SK-N-SH treated with all-trans-retinoic acid at 6 μM for 48 hours (cell line): ENCODE results near the gene HOXC9.

Source experiments
- ATAC-seq: fragments of 200-7000 bp; cut with Tn5 transposase; 3 replicates; pipeline ENCODE4 v1.9.1; 2020; ENCODE audit warnings: mild to moderate bottlenecking, moderate library complexity
- BACH2 ChIP-seq: fragments of 250-450 bp; sonication (Bioruptor Pico); IDR thresholded peaks from 2 replicates; pipeline ENCODE4 v1.9.0; 2021; ENCODE audit warnings: mild to moderate bottlenecking, borderline replicate concordance
- CREB5 ChIP-seq: fragments of 250-450 bp; sonication (Bioruptor Pico); IDR thresholded peaks from 2 replicates; pipeline ENCODE4 v1.5.1; 2020; ENCODE audit warnings: low read depth, mild to moderate bottlenecking, moderate library complexity
- CSDC2 ChIP-seq: fragments of 250-450 bp; sonication (Bioruptor Pico); IDR thresholded peaks from 2 replicates; pipeline ENCODE4 v1.5.0; 2020; ENCODE audit warnings: mild to moderate bottlenecking, moderate library complexity
- CSRNP3 ChIP-seq: fragments of 250-450 bp; sonication (Bioruptor Pico); IDR thresholded peaks from 2 replicates; pipeline ENCODE4 v1.5.1; 2021; ENCODE audit warnings: mild to moderate bottlenecking, moderate library complexity
- ESRRG ChIP-seq: fragments of 250-450 bp; sonication (Bioruptor Pico); IDR thresholded peaks from 2 replicates; pipeline ENCODE4 v1.6.1; 2021; ENCODE audit warnings: mild to moderate bottlenecking
- GLIS3 ChIP-seq: fragments of 250-450 bp; sonication (Bioruptor Pico); IDR thresholded peaks from 2 replicates; pipeline ENCODE4 v1.5.0; 2020; ENCODE audit warnings: mild to moderate bottlenecking, moderate library complexity
- OSR1 ChIP-seq: fragments of 250-450 bp; sonication (Bioruptor Pico); IDR thresholded peaks from 2 replicates; pipeline ENCODE4 v1.8.0; 2022; ENCODE audit warnings: moderate library complexity, mild to moderate bottlenecking, inconsistent platforms
- PATZ1 ChIP-seq: fragments of 250-450 bp; sonication (Bioruptor Pico); IDR thresholded peaks from 2 replicates; pipeline ENCODE4 v1.8.0; 2020; ENCODE audit warnings: mild to moderate bottlenecking, moderate library complexity, borderline replicate concordance
- POU6F1 ChIP-seq: fragments of 250-450 bp; sonication (Bioruptor Pico); IDR thresholded peaks from 2 replicates; pipeline ENCODE4 v1.8.0; 2021; ENCODE audit warnings: low read depth, mild to moderate bottlenecking, moderate library complexity, borderline replicate concordance
- PPARA ChIP-seq: fragments of 250-450 bp; sonication (Bioruptor Pico); IDR thresholded peaks from 2 replicates; pipeline ENCODE4 v1.5.0; 2020; ENCODE audit warnings: mild to moderate bottlenecking, borderline replicate concordance
- RARB ChIP-seq: fragments of 250-450 bp; sonication (Bioruptor Pico); IDR thresholded peaks from 2 replicates; pipeline ENCODE4 v1.8.0; 2021; ENCODE audit warnings: mild to moderate bottlenecking, moderate library complexity
- TCF4 ChIP-seq: fragments of 250-450 bp; sonication (Bioruptor Pico); IDR thresholded peaks from 2 replicates; pipeline ENCODE4 v1.8.0; 2021; ENCODE audit warnings: mild to moderate bottlenecking, moderate library complexity, borderline replicate concordance
- TOX ChIP-seq: fragments of 250-450 bp; sonication (Bioruptor Pico); IDR thresholded peaks from 2 replicates; pipeline ENCODE4 v1.8.0; 2021; ENCODE audit warnings: mild to moderate bottlenecking, moderate library complexity, borderline replicate concordance
- TSHZ2 ChIP-seq: fragments of 250-450 bp; sonication (Bioruptor Pico); IDR thresholded peaks from 2 replicates; pipeline ENCODE4 v1.5.0; 2020; ENCODE audit warnings: mild to moderate bottlenecking, moderate library complexity
- ZFP30 ChIP-seq: fragments of 450-650 bp; formaldehyde crosslinking; IDR thresholded peaks from 2 replicates; pipeline ENCODE4 v1.5.0; 2022; ENCODE audit warnings: mild to moderate bottlenecking, moderate library complexity

The HOXC9 gene

GRCh38 chr12:54046809-54047159, 46.8 kb downstream of the HOXC9 start:
- no peak for TF ChIP-seq CSRNP3 (CRISPR knock-in tag)
- TF ChIP-seq CSDC2 (CRISPR knock-in tag): no peak
- no peak for TF ChIP-seq RARB (CRISPR knock-in tag)
- TF ChIP-seq GLIS3 (CRISPR knock-in tag): no peak
- no peak for TF ChIP-seq TCF4 (CRISPR knock-in tag)
- TF ChIP-seq PPARA (CRISPR knock-in tag): no peak
- TF ChIP-seq BACH2 (CRISPR knock-in tag): no peak
- TF ChIP-seq, all 23 proteins: peak for 0
- no peak for ATAC-seq

GRCh38 chr12:54047160-54047963, 47.4 kb downstream of the HOXC9 start:
- no peak for ATAC-seq
- TF ChIP-seq ZFP30 (CRISPR knock-in tag) (no peak), TCF4 (CRISPR knock-in tag) (no peak), TSHZ2 (CRISPR knock-in tag) (no peak), CSRNP3 (CRISPR knock-in tag) (no peak), PATZ1 (no peak), OSR1 (CRISPR knock-in tag) (no peak), BACH2 (CRISPR knock-in tag) (no peak)

GRCh38 chr12:54047964-54048303, 48.0 kb downstream of the HOXC9 start:
- no peak for ATAC-seq
- TF ChIP-seq RARB (CRISPR knock-in tag) (no peak), POU6F1 (CRISPR knock-in tag) (no peak), CSRNP3 (CRISPR knock-in tag) (no peak)

GRCh38 chr12:54048406-54049093, 48.6 kb downstream of the HOXC9 start:
- no peak for ATAC-seq
- no peak for TF ChIP-seq CSRNP3 (CRISPR knock-in tag)
- no peak for TF ChIP-seq GLIS3 (CRISPR knock-in tag)
- no peak for TF ChIP-seq TCF4 (CRISPR knock-in tag)
- no peak for TF ChIP-seq TOX (CRISPR knock-in tag)
- no peak for TF ChIP-seq RARB (CRISPR knock-in tag)
- TF ChIP-seq PPARA (CRISPR knock-in tag): no peak
- no peak for TF ChIP-seq ESRRG (CRISPR knock-in tag)
- no peak for TF ChIP-seq CREB5 (CRISPR knock-in tag)
